B cell (primary cell): ENCODE data around the gene INTS3. TPM values are rescaled to one million over a fixed set of nuclear protein-coding genes. Genes with fewer than 3 reads are reported as not detected.

ENCODE experiments used
- ATAC-seq: fragments of 200-7000 bp; cut with Tn5 transposase; one replicate; pipeline ENCODE4 v1.10.0; 2021; ENCODE audit warnings: low read depth, mild to moderate bottlenecking, moderate number of reproducible peaks, moderate library complexity
- CTCF ChIA-PET: fragments of 350-600 bp; sonication (Branson Sonifier 250); formaldehyde crosslinking; loops from one replicate; lab custom pipeline; 2021; ENCODE audit warnings: antibody characterized with exemption, inconsistent platforms; lab: Charles Lee
- POLR2A ChIA-PET: fragments of 350-600 bp; sonication (Branson Sonifier 250); formaldehyde crosslinking; loops from one replicate; lab custom pipeline; 2021; ENCODE audit warnings: antibody characterized with exemption; lab: Charles Lee
- DNase-seq: peaks from one replicate; pipeline ENCODE4 v3.0.0; 2013
- H2AFZ ChIP-seq: 2 replicates; pipeline ENCODE4 v1.6.1; 2012; ENCODE audit warnings: mild to moderate bottlenecking, low read depth, low read length; ENCODE audit not compliant: insufficient read depth, poor library complexity, severe bottlenecking
- H3K27ac ChIP-seq, 2 donors: 1 replicate in 1 of 2; 2 replicates in 1 of 2; pipeline ENCODE4 v1.5.1; 2012 to 2013; ENCODE audit warnings: low read length in 2 of 2, mild to moderate bottlenecking in 2 of 2, moderate library complexity in 1 of 2
- H3K27me3 ChIP-seq, 4 experiments: fragments of 200-600 bp in 1 of 4; sonication (generic) in 1 of 4; replicated peaks in 1 of 4; 1 replicate in 2 of 4; 2 replicates in 2 of 4; pipeline versions ENCODE4 v1.6.1 to v1.7.0; 2013 to 2016; ENCODE audit warnings: low read length in 3 of 4, mild to moderate bottlenecking in 2 of 4, mixed read lengths in 1 of 4, moderate library complexity in 1 of 4; ENCODE audit not compliant: insufficient read depth in 4 of 4, control insufficient read depth in 3 of 4; ENCODE audit errors: control extremely low read depth in 1 of 4
- H3K36me3 ChIP-seq, 2 experiments: replicated peaks in 1 of 2; 1 replicate in 1 of 2; 2 replicates in 1 of 2; pipeline versions ENCODE4 v1.6.1 to v1.7.1; 2013; ENCODE audit warnings: low read length in 1 of 2; ENCODE audit not compliant: insufficient read depth in 2 of 2, control insufficient read depth in 1 of 2; ENCODE audit errors: control extremely low read depth in 1 of 2, extremely low read depth in 1 of 2
- H3K4me1 ChIP-seq, 2 donors: fragments of 200-600 bp in 1 of 2; sonication (generic) in 1 of 2; 1 replicate in 1 of 2; 2 replicates in 1 of 2; pipeline versions ENCODE4 v1.5.1 to v1.6.1; 2013 to 2017; ENCODE audit warnings: low read length in 2 of 2; ENCODE audit not compliant: control insufficient read depth in 2 of 2, insufficient read depth in 2 of 2
- H3K4me2 ChIP-seq: replicated peaks from 2 replicates; pipeline ENCODE3; 2012; ENCODE audit warnings: mild to moderate bottlenecking, low read depth, low read length; ENCODE audit not compliant: poor library complexity, severe bottlenecking
- H3K4me3 ChIP-seq, 5 experiments: fragments of 200-600 bp in 1 of 5; sonication (generic) in 1 of 5; 1 replicate in 3 of 5; 2 replicates in 2 of 5; pipeline versions ENCODE4 v1.5.1 to v1.7.0; 2011 to 2016; ENCODE audit warnings: low read length in 4 of 5, mild to moderate bottlenecking in 4 of 5, low read depth in 2 of 5, control low read depth in 1 of 5, moderate library complexity in 1 of 5; ENCODE audit not compliant: insufficient read depth in 1 of 5; ENCODE audit errors: control extremely low read depth in 1 of 5, extremely low read depth in 1 of 5
- H3K79me2 ChIP-seq: fragments of 200-600 bp; sonication (generic); one replicate; pipeline ENCODE4 v1.6.0; 2016; ENCODE audit warnings: low read length; ENCODE audit not compliant: control insufficient read depth, insufficient read depth
- H3K9ac ChIP-seq: fragments of 200-600 bp; sonication (generic); 2 replicates; pipeline ENCODE4 v1.6.1; 2017; ENCODE audit warnings: mild to moderate bottlenecking, low read length, moderate library complexity
- H3K9me3 ChIP-seq, 3 donors: one replicate each; pipeline versions ENCODE4 v1.6.1 to v1.7.1; 2013; ENCODE audit warnings: low read length in 2 of 3; ENCODE audit not compliant: control insufficient read depth in 2 of 3, insufficient read depth in 1 of 3; ENCODE audit errors: control extremely low read depth in 1 of 3
- H4K20me1 ChIP-seq: 2 replicates; pipeline ENCODE4 v1.6.0; 2012; ENCODE audit warnings: mild to moderate bottlenecking, low read length; ENCODE audit not compliant: insufficient read depth, control insufficient read depth, poor library complexity, severe bottlenecking
- H3K27ac Mint-ChIP-seq: one replicate; pipeline ENCODE4 v1.8.0; 2021; ENCODE audit warnings: mixed read lengths
- H3K27me3 Mint-ChIP-seq: one replicate; pipeline ENCODE4 v1.8.0; 2021; ENCODE audit warnings: mixed read lengths
- H3K4me1 Mint-ChIP-seq: one replicate; pipeline ENCODE4 v1.8.0; 2021; ENCODE audit warnings: mixed read lengths
- H3K4me3 Mint-ChIP-seq: one replicate; pipeline ENCODE4 v1.8.0; 2021; ENCODE audit warnings: mixed read lengths
- H3K9me3 Mint-ChIP-seq: one replicate; pipeline ENCODE4 v1.8.0; 2022; ENCODE audit warnings: mixed read lengths; ENCODE audit not compliant: insufficient read depth
- EZH2 ChIP-seq: IDR thresholded peaks from 2 replicates; pipeline ENCODE4 v1.6.1; 2012; ENCODE audit warnings: borderline replicate concordance, low read depth, mild to moderate bottlenecking, moderate library complexity, low read length; ENCODE audit not compliant: insufficient read depth, poor library complexity, severe bottlenecking
- WGBS: methylation state at CpG from one replicate; pipeline ENCODE4 v1.1.5; 2013; ENCODE audit warnings: missing lambda C conversion rate; ENCODE audit not compliant: insufficient coverage; 5-methylcytosine and 5-hydroxymethylcytosine counted together
- intact Hi-C: fragments of 100-400 bp; cut with micrococcal nuclease; formaldehyde crosslinking; loops from one replicate; pipeline ENCODE4 v1.10.0; 2022
- polyA plus RNA-seq: library from polyadenylated mRNA; depleted of rRNA; stranded (reverse); fragments of >200 nt; gene quantifications from 2 replicates; pipeline ENCODE4 v1.2.3, GENCODE V29; 2012
- total RNA-seq, 2 donors: library from RNA; stranded (reverse); fragments of 120-200 nt in 1 of 2; gene quantifications; 1 replicate in 1 of 2; 2 replicates in 1 of 2; pipeline versions ENCODE4 v1.2.3 to v1.2.4, GENCODE V29; 2013 to 2022
- TF ChIP-seq, protein P1 (sequence below): fragments of 200-600 bp; IDR thresholded peaks from one replicate; pipeline ENCODE4 v1.8.0; 2022; ENCODE audit warnings: antibody characterized with exemption, mild to moderate bottlenecking

INTS3 gene
- total and polyA plus RNA-seq, 2 donors (not counting 1 experiment from before 2014, with no cell fraction given) = 69.1 to 84.1 TPM

DNA sequence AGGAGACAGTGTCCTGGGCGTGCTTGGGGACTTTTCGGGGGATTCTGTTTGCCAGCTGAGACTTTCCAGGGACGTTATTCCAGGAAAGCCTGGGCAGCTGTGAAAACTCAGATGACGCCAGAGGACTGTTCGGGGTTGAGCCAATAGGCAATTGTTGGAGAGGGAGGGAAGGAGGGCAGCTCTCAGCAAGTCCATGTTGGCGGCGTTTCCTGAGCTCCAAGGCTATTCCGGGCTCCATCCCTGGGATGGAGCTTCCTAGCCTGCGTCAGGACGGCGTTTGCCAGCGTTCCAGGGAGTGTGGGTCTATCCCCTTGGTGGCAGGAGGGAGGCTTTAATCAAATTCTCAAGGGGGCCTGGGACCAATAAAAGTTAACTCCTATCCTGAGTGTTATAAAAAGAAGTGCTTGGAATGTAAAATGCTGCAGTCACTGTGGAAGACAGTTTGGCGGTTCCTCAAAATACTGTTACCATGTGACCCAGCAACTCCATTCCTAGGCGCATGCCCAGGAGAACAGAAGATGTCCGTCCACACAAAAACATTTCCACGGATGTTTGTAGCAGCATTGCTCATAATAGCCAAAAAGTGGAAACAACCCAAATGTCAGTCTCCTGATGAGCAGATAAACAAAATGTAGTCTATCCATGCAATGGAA, 62.6 kb downstream of the INTS3 start:
- 87% methylated on average over 7 of the region's 16 CpGs for WGBS
- peak overlapping the region; percentile 83 for H2AFZ ChIP-seq
- no peaks in the 10 kb centered on the region for H3K27me3 ChIP-seq
- no peaks in the 10 kb centered on the region for H3K79me2 ChIP-seq
- Mint-ChIP-seq H3K9me3 (no peaks in the 10 kb centered on the region), H3K4me3 (peak overlapping the region; percentile 59), H3K27ac (peak overlapping the region; percentile 95), H3K4me1 (peaks cover 39% of the 10 kb centered on the region), H3K27me3 (no peaks in the 10 kb centered on the region)
- no peaks in the 10 kb centered on the region for H3K36me3 ChIP-seq
- H3K4me3 ChIP-seq = peak overlapping the region in 4 of 5 experiments; percentile 11 to 59 (median 44)
- DNase-seq (no peak), ATAC-seq (peak; percentile 9)
- no peaks in the 10 kb centered on the region for H3K9me3 ChIP-seq
- ChIA-PET POLR2A (interaction anchor here (0.6 to 4.8 kb wide), 6 partner anchors 155 to 205 kb away, joined by 3 to 19 read pairs (median 4); partner anchors contain the start of genes CHTOP, DENND4B, RPS27 and SLC39A1), CTCF (interaction anchor here (1.0 to 2.9 kb wide), 4 partner anchors 112 to 200 kb away, joined by 3 to 22 read pairs (median 6); partner anchors contain the start of genes RAB13 and RPS27)
- H3K4me2 ChIP-seq = peak overlapping the region; percentile 75
- H3K9ac ChIP-seq = peak overlapping the region; percentile 60
- H3K4me1 ChIP-seq = peaks cover 28 to 40% of the 10 kb centered on the region in 2 donors
- H3K27ac ChIP-seq = peak overlapping the region; percentile 91 to 92
- H4K20me1 ChIP-seq = no peaks in the 10 kb centered on the region
- intact Hi-C loops = loop anchor here (2.0 to 5.0 kb wide), 3 partner anchors 14 to 63 kb away; partner anchors contain the start of genes INTS3 and SLC27A3
- TF ChIP-seq, protein P1, sequence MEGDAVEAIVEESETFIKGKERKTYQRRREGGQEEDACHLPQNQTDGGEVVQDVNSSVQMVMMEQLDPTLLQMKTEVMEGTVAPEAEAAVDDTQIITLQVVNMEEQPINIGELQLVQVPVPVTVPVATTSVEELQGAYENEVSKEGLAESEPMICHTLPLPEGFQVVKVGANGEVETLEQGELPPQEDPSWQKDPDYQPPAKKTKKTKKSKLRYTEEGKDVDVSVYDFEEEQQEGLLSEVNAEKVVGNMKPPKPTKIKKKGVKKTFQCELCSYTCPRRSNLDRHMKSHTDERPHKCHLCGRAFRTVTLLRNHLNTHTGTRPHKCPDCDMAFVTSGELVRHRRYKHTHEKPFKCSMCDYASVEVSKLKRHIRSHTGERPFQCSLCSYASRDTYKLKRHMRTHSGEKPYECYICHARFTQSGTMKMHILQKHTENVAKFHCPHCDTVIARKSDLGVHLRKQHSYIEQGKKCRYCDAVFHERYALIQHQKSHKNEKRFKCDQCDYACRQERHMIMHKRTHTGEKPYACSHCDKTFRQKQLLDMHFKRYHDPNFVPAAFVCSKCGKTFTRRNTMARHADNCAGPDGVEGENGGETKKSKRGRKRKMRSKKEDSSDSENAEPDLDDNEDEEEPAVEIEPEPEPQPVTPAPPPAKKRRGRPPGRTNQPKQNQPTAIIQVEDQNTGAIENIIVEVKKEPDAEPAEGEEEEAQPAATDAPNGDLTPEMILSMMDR = no peak
- no peak for TF ChIP-seq EZH2
